Stimulated activated naive CD8-positive, alpha-beta T cell treated with anti-CD3 and anti-CD28 coated beads, Interleukin-15, Interleukin-2, amounts not matched to agents 100 ng/mL and 50 ng/mL, for 24 hours (primary cell): ENCODE measurements around the gene MEGF9.

ENCODE experiments used
- H3K27ac Mint-ChIP-seq: one replicate; pipeline ENCODE4 v1.8.0; 2021; ENCODE audit warnings: mild to moderate bottlenecking, mixed read lengths
- H3K27me3 Mint-ChIP-seq: one replicate; pipeline ENCODE4 v1.8.0; 2021; ENCODE audit warnings: mixed read lengths
- H3K36me3 Mint-ChIP-seq: one replicate; pipeline ENCODE4 v1.8.0; 2021; ENCODE audit warnings: low read depth, mixed read lengths
- H3K4me1 Mint-ChIP-seq: one replicate; pipeline ENCODE4 v1.8.0; 2021; ENCODE audit warnings: low read depth, mixed read lengths
- H3K4me3 Mint-ChIP-seq: one replicate; pipeline ENCODE4 v1.8.0; 2021; ENCODE audit warnings: mild to moderate bottlenecking, mixed read lengths
- H3K9me3 Mint-ChIP-seq: one replicate; pipeline ENCODE4 v1.8.0; 2021; ENCODE audit warnings: mixed read lengths

Gene MEGF9

DNA sequence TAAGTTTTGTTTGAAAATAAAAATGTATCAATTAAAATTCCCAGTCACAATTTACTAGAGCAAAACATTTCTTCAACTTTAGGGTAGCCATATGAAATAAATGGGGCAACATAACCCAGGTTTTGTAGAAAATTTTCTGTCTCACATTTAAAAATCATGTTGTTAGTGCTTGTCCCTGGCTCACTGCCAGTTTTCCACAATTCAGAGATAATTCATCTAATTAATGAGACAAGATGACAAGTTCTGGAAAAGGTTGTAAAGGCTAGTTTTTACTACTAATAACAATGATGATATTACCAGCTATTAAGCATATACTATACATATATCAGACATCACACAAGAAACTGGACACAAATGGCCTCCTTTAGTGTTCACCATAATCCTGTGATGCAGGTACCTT is 45.9 kb downstream of the MEGF9 start:
- H3K4me1 Mint-ChIP-seq, result peaks cover 6% of the 10 kb centered on the region
- H3K9me3 Mint-ChIP-seq, result no peaks in the 10 kb centered on the region
- H3K36me3 Mint-ChIP-seq, result no peaks in the 10 kb centered on the region
- H3K4me3 Mint-ChIP-seq, result no peak overlapping the region
- H3K27me3 Mint-ChIP-seq, result no peaks in the 10 kb centered on the region
- no peak overlapping the region for H3K27ac Mint-ChIP-seq

DNA sequence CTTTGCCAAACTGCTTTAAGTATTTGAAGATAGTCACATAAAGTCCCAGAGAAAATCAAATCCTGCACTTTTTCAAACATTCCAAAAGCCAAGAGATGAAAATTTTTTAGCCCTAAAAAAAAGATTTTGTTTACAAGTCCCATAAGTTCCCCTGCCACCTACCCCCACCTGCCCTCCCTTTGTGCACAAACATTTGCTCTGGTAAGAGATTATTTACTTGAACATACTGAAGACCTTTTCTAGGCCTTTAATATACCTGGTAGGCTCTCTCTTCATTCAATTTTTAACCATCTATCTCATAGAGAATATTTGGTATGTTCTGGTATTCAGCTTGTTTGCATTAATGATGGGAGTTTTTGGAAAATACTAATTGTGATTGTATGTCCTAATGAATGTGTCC is 50.3 kb downstream of the MEGF9 start:
- H3K27ac Mint-ChIP-seq, result no peak overlapping the region
- H3K27me3 Mint-ChIP-seq, result no peaks in the 10 kb centered on the region
- no peaks in the 10 kb centered on the region for H3K9me3 Mint-ChIP-seq
- H3K4me1 Mint-ChIP-seq, result peaks cover 12% of the 10 kb centered on the region
- no peaks in the 10 kb centered on the region for H3K36me3 Mint-ChIP-seq
- H3K4me3 Mint-ChIP-seq, result no peak overlapping the region

DNA sequence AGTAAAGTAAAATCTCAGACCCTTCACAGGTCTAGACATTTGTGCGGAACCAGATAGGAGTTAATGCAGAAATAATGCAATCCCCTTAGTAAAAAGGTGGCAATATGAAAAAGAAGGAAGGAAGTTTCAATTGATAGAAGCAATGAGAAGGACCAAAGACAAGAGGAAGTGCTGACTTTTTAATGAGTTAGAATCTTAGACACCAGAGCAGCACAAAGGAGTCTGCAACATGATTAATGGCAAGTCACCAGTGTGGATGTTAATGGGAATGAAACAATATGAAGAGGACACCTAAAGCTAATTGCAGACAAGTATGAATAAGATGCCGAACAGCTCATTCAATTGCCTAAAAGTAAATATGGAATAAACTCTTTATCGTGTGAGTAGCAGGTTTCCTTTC is 50.9 kb downstream of the MEGF9 start:
- H3K9me3 Mint-ChIP-seq, result no peaks in the 10 kb centered on the region
- peak overlapping the region; percentile 18 for H3K27ac Mint-ChIP-seq
- H3K36me3 Mint-ChIP-seq, result no peaks in the 10 kb centered on the region
- H3K27me3 Mint-ChIP-seq, result no peaks in the 10 kb centered on the region
- H3K4me3 Mint-ChIP-seq, result no peak overlapping the region
- H3K4me1 Mint-ChIP-seq, result peaks cover 12% of the 10 kb centered on the region

DNA sequence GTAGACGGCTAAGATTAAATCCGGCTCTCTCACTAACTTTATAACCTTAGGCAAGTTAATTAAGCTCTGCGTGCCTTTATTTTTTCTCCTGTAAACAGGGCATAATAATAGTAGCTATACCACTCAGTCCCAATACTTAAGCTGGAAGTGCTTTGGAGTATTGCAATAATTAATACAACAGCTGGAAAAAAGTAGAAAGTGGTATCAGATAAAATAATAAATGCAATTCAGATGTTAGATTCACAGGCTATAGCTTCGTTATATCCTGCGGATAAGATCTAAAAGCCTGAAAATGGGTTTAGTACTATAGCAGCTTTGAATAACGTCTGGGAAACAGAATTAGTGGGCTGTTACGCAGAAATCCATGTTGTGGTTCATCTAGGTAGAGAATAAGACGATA is 51.8 kb downstream of the MEGF9 start:
- no peak overlapping the region for H3K27ac Mint-ChIP-seq
- no peak overlapping the region for H3K4me3 Mint-ChIP-seq
- H3K9me3 Mint-ChIP-seq, result no peaks in the 10 kb centered on the region
- H3K36me3 Mint-ChIP-seq, result no peaks in the 10 kb centered on the region
- peaks cover 12% of the 10 kb centered on the region for H3K4me1 Mint-ChIP-seq
- H3K27me3 Mint-ChIP-seq, result no peaks in the 10 kb centered on the region

DNA sequence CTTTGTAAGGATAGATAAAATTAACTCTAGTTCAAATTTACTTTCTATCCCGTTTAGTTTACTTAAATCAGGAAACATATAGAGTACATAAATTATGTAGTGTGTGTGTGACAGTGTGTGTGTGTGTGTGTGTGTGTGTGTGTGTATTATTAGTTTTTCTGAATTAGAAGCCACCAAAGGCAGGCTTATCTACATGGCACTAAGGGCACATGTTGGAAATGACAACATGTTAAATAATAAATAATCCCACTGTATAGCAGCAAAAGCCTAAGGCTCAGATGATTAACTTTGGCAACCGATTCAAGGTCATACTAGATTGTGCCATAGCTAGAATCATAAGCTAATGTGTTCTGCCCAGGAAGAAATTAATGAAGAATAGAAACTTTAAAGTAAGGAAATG is 54.6 kb downstream of the MEGF9 start:
- no peaks in the 10 kb centered on the region for H3K27me3 Mint-ChIP-seq
- H3K4me3 Mint-ChIP-seq, result no peak overlapping the region
- no peak overlapping the region for H3K27ac Mint-ChIP-seq
- no peaks in the 10 kb centered on the region for H3K36me3 Mint-ChIP-seq
- H3K9me3 Mint-ChIP-seq, result no peaks in the 10 kb centered on the region
- peaks cover 12% of the 10 kb centered on the region for H3K4me1 Mint-ChIP-seq

DNA sequence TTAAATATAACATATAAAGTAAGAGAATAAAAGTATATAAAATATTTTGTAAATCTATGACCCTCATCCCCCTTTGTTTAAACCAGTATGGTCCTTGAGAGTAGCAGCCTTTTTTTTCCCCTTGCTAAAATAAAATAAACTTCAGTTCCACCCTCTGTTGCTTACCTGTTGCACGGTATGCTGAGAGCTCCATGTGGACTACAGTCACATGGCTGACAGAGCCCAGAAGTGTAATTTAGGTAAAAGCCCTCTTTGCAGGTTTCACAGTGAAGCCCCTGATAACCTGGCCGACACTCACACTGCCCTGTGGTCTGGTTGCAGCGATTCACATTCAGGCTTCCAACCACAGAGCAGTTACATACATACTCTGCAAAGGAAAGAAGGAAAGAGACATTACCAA is 55.1 kb downstream of the MEGF9 start:
- Mint-ChIP-seq H3K4me3 (no peak overlapping the region), H3K27me3 (no peaks in the 10 kb centered on the region), H3K36me3 (no peaks in the 10 kb centered on the region), H3K4me1 (peaks cover 16% of the 10 kb centered on the region), H3K9me3 (no peaks in the 10 kb centered on the region), H3K27ac (no peak overlapping the region)

DNA sequence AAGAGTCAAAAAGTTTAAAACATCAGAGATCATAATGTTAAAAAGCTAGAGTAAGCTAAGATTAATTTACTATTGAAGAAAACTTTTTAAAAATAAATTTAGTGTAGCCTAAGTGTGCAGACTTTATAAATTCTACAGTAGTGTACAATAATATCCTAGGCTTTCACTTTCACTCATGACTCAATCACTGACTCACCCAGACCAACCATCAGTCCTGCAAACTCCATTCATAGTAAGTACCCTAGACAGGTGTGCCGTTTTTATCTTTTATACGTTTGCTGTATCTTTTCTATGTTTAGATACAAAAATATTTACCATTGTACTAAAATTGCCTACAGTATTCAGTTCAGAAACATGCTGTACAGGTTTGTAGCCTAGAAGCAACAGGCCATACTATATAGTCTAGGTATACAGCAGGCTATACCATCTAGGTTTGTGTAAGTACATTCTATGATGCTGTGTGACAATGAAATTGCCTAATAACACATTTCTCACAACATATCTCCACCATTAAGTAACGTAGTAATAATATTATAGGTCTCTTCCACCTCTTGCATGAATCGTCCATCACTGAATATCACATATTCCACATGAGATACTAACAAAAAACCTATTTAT is 59.2 kb downstream of the MEGF9 start:
- Mint-ChIP-seq H3K4me3 (no peak overlapping the region), H3K4me1 (peaks cover 11% of the 10 kb centered on the region), H3K27me3 (no peaks in the 10 kb centered on the region), H3K36me3 (no peaks in the 10 kb centered on the region), H3K27ac (no peak overlapping the region), H3K9me3 (no peaks in the 10 kb centered on the region)

DNA sequence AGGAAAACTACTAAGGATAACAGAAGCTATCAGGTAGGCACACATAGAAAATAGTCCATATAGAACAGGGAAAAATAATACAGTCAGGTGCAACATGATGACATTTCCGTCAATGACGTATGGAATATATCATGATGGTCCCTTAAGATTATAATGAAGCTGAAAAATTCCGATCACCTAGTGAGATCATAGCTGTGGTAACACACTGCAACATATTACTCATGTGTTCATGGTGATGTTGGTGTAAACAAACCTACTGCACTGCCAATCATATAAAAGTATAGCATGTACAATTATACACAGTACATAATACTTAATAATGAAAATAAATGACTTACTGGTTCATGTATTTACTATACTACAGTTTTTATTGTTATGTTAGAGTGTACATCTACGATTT is 60.0 kb downstream of the MEGF9 start:
- Mint-ChIP-seq H3K36me3 (no peaks in the 10 kb centered on the region), H3K9me3 (no peaks in the 10 kb centered on the region), H3K4me3 (no peak overlapping the region), H3K4me1 (peaks cover 11% of the 10 kb centered on the region), H3K27ac (no peak overlapping the region), H3K27me3 (no peaks in the 10 kb centered on the region)

DNA sequence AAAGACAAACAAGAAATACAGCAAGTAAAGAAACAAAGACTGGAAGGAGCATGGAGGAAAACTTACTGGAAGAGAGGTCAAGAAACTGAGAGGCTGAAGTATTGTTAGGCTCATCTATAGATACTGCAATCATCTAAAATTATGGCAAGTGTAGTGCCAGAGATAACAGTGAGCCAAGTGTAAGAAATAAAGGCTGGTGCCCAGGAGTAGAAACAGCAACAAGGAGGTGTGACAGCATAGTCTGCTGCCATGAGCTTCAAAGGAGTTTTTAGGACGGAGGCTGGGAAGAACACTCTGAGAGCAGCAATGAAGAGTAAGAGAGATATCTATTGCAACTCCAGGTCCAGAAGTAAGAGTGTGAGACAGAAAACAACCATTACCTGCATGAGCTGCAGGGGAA is 60.5 kb downstream of the MEGF9 start:
- Mint-ChIP-seq H3K27ac (no peak overlapping the region), H3K27me3 (no peaks in the 10 kb centered on the region), H3K4me1 (peaks cover 11% of the 10 kb centered on the region), H3K36me3 (no peaks in the 10 kb centered on the region), H3K9me3 (no peaks in the 10 kb centered on the region), H3K4me3 (no peak overlapping the region)

DNA sequence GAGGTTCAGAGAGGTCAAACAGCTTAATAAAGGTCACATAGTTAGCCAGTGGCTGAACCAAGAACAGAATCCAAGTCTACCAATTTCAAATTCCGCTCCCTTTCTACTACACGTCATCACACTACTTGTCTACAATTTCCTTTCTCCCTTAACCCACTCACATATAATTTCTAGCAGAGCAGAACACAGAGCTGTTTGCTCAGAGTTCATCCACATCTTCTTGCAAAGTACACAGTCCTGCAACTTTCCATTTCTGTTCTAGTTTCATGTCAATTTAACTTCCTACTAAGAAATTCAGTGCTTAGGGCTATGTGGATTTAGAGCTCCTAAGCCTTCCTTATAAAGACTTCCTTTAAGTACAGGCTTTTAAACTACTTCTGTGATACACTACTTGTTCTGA is 61.3 kb downstream of the MEGF9 start:
- Mint-ChIP-seq H3K36me3 (no peaks in the 10 kb centered on the region), H3K4me3 (no peak overlapping the region), H3K4me1 (peaks cover 11% of the 10 kb centered on the region), H3K27me3 (no peaks in the 10 kb centered on the region), H3K9me3 (no peaks in the 10 kb centered on the region), H3K27ac (no peak overlapping the region)

DNA sequence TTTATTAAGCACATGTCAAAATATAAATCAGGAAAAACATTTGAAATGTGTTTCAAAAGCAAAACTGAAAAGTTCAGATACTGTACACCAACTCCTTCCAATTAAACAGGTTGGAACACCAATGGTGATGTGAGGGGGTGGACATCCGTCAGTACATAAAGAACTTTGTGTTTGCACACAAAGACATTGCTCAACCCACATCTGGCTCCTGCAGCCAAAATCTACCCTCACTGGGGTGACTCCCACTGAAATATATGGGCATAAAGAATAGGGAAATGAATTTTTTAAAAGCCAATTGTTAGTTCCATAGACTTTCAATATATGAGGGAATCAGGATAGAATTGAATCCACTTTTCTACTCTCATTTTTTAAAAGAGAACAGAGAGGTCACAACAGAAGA is 63.9 kb downstream of the MEGF9 start:
- no peaks in the 10 kb centered on the region for H3K27me3 Mint-ChIP-seq
- no peak overlapping the region for H3K27ac Mint-ChIP-seq
- no peaks in the 10 kb centered on the region for H3K9me3 Mint-ChIP-seq
- H3K4me3 Mint-ChIP-seq, result no peak overlapping the region
- peaks cover 11% of the 10 kb centered on the region for H3K4me1 Mint-ChIP-seq
- no peaks in the 10 kb centered on the region for H3K36me3 Mint-ChIP-seq

DNA sequence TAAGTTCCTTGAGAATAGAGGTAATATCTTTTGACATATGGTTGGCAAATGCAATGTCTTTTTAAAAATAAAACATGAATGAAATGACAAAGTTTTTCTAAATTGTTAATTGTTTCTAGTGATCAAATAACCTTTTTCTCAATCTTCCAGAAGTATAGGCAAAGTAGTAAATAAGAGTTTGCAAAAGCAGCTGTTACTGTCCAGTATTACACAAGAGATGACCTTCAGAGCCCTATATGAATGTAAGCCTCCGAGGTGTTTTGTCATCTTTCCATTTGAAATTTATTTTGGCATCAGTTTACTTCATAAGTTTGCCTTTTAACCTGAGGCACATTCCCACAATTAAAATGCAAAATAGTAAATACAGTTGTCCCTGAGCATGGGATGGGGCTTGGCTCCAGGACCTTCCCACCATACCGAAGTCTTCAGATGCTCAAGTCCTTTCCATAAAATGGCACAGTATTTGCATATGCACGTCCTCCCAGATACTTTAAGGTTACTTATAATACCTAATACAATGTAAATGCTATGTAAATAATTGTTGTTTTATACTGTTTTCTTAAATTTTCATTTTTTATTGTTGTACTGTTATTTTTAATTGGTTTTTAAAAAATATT is 65.6 kb downstream of the MEGF9 start:
- H3K9me3 Mint-ChIP-seq, result no peaks in the 10 kb centered on the region
- H3K36me3 Mint-ChIP-seq, result peaks cover 4% of the 10 kb centered on the region

DNA sequence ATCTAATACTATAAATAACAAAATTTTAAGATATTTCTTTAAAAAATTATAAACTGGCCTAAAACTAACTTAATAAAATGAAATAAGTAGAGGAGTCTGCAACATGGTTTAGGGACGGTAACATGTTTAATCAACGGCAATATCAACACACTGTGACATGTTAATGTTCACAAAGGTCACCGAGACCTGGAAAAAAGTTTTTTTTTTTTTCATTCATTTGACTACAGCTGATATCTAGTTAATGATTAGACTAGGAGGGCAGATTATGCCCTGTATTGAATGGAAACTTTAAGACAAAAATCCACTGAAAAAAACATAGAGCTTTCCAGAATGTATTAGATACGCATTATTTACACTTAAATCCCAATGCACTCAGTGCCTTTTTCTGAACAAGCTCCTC is 67.3 kb downstream of the MEGF9 start:
- Mint-ChIP-seq H3K36me3 (peaks cover 4% of the 10 kb centered on the region), H3K9me3 (no peaks in the 10 kb centered on the region), H3K27me3 (no peaks in the 10 kb centered on the region), H3K27ac (no peak overlapping the region), H3K4me1 (no peaks in the 10 kb centered on the region), H3K4me3 (no peak overlapping the region)

More for the DNA sequence above, 65.6 kb downstream of the MEGF9 start:
- Mint-ChIP-seq H3K4me3 (no peak overlapping the region), H3K4me1 (no peaks in the 10 kb centered on the region), H3K27ac (no peak overlapping the region), H3K27me3 (no peaks in the 10 kb centered on the region)

DNA sequence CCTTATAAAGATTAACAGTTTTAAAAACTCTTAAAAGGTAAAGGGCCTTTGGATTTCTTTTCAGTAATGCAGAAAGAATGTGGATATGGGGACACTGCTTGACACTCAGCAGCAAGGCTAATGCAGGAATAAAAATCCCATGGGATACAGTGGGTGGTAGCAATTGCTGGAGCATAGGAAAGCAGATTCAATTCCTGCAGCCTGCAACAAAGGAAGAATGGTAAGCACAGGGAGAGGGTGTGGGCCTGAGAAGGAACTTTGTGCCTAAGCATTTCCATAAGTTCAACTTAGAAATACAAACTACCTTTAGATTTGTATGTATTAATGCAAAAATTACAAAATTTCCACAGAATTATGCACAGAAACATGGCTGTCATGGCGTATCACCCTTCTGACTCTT is 68.5 kb downstream of the MEGF9 start:
- Mint-ChIP-seq H3K27me3 (no peaks in the 10 kb centered on the region), H3K9me3 (peaks cover 4% of the 10 kb centered on the region), H3K4me3 (no peak overlapping the region), H3K27ac (no peak overlapping the region), H3K4me1 (no peaks in the 10 kb centered on the region), H3K36me3 (peaks cover 4% of the 10 kb centered on the region)

DNA sequence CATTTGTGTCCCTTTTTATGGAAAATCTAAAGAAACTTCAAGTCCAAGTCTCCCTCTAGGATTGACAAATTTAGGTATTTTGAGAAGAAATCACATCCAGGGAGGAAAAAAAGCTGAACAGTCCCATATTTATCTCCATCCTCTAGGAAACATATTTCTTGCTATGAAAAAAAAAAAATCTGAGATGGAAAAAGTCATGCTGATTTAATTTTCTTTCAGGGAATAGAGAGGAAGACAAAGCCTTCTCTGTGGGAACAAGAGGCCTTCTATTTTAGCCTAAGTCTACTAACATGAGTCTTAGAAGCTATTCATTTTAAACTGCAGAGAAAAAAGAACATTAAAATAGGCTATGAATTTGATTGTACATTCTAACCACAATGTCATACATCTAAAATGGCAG is 71.2 kb downstream of the MEGF9 start:
- no peak overlapping the region for H3K4me3 Mint-ChIP-seq
- H3K4me1 Mint-ChIP-seq, result no peaks in the 10 kb centered on the region
- peaks cover 4% of the 10 kb centered on the region for H3K36me3 Mint-ChIP-seq
- no peaks in the 10 kb centered on the region for H3K27me3 Mint-ChIP-seq
- H3K27ac Mint-ChIP-seq, result no peak overlapping the region
- H3K9me3 Mint-ChIP-seq, result peaks cover 4% of the 10 kb centered on the region

DNA sequence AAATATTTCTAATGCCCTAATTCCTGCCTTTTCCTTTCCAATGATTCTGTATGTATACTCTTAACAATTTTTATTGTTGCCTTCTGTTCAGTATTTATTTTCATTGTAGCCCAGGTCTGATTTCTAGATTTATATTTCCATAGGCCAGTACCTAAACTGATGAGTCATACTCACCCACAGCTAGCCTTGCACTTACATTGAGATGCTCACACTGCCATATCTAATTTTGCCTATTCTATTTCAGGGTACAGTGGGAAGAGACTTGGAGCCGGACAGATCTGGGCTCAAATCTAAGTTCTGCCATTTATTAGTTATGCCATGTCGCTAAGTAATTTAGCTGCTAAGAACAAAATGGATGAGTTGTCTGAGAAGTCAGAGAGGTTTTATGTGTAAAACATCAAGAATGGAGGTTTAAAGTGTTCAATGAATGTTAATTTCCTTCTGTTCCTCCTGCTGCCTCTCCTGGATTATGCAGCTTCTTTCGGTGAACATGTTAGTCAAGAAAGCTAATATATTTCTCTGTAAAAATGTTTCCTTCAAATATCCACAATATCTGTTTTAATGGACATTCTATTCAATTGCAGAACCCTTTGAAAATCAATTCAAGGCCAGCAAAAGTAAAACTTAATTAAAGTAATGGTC is 72.0 kb downstream of the MEGF9 start:
- no peaks in the 10 kb centered on the region for H3K27me3 Mint-ChIP-seq
- H3K9me3 Mint-ChIP-seq, result peaks cover 4% of the 10 kb centered on the region
- no peaks in the 10 kb centered on the region for H3K4me1 Mint-ChIP-seq
- no peak overlapping the region for H3K4me3 Mint-ChIP-seq
- peaks cover 4% of the 10 kb centered on the region for H3K36me3 Mint-ChIP-seq
- no peak overlapping the region for H3K27ac Mint-ChIP-seq
